ENCODE measurements around the gene TXNDC5.

- TF ChIP-seq EZH2 (IDR thresholded peaks at IDR 0.05; ENCODE audit: low read depth, unreplicated experiment), result no peak
- TF ChIP-seq CTCF (conservative IDR thresholded peaks at IDR 0.05; ENCODE audit: low read depth in 2 of 2), result no peak
- no peak for TF ChIP-seq REST (IDR thresholded peaks at IDR 0.05; ENCODE audit: unreplicated experiment)
- no peak for TF ChIP-seq ZNF331 (CRISPR knock-in tag; IDR thresholded peaks at IDR 0.05; ENCODE audit: low read depth)
- TF ChIP-seq JUNB (IDR thresholded peaks at IDR 0.05; ENCODE audit: unreplicated experiment), result no peak
- no peak for TF ChIP-seq CREB1 (CRISPR knock-in tag; IDR thresholded peaks at IDR 0.05; ENCODE audit: low read depth)
- TF ChIP-seq POLR2AphosphoS5 (IDR thresholded peaks at IDR 0.05; ENCODE audit: low read depth), result no peak
- no peak for TF ChIP-seq EZH2phosphoT487 (IDR thresholded peaks at IDR 0.05; ENCODE audit: unreplicated experiment)
- TF ChIP-seq ZNF114 (CRISPR knock-in tag; IDR thresholded peaks at IDR 0.05), result no peak
- TF ChIP-seq ETS1 (IDR thresholded peaks at IDR 0.05), result no peak
- TF ChIP-seq ZNF462 (CRISPR knock-in tag; IDR thresholded peaks at IDR 0.05), result no peak
These were observed 14.3 kb upstream of the TXNDC5 start for GRCh38 chr6:7924867-7925266.

Data from GM23338 (cell line).